ENCODE results near the gene FAM107B. TPM values are rescaled to one million over a fixed set of nuclear protein-coding genes. Genes with fewer than 3 reads are reported as not detected.
"Not testable (repeated sequence)": the region's sequence is repeated elsewhere in the genome, so short reads cannot be mapped to it uniquely, and the experiment has no call there.

The FAM107B gene
- total RNA-seq, 4 donors from 2014 or later, result 7.3 to 15.6 (median 13.3) TPM

DNA sequence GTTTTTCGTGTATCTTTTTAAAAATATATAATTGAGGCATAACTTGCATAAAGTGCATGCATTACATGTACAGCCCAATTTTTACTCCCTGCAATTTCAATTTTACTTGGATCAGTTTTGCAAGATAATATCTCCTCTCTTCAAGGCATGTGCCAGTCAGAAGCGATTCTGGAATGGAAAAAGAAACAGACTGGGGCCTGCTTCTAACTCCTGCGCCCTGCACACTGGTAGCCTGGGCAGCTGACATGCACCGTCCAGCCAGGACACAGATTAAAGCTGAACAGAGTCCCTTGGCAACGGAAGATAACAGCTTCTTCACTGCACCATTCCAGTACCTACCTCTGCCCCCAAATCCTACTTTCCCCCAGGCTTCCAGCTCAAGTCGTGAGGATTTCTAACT, 182.1 kb downstream of the FAM107B start:
- WGBS, 2 donors (ENCODE audit: low coverage in 1 of 2), result 84 to 87% methylated on average over 4 to 5 of the region's 6 CpGs

GRCh38 chr10:14592026-14592425, 182.7 kb downstream of the FAM107B start:
- Histone ChIP-seq H3K27ac (no peak overlapping the region), H3K4me3 (no peak overlapping the region), H3K27me3 (no peaks in the 10 kb centered on the region), H3K4me1 (peaks cover 0 to 13% (median 7%) of the 10 kb centered on the region in 3 donors), H3K9me3 (no peaks in the 10 kb centered on the region), H3K36me3 (no peaks in the 10 kb centered on the region)
- 88 to 93% methylated on average over 2 to 4 of the region's 5 CpGs for WGBS, 2 donors (ENCODE audit: low coverage in 1 of 2)
- TF ChIP-seq CTCF (IDR thresholded peaks at IDR 0.05) (no peak), POLR2A (IDR thresholded peaks at IDR 0.05) (no peak), POLR2AphosphoS5 (IDR thresholded peaks at IDR 0.05) (no peak), EP300 (IDR thresholded peaks at IDR 0.05) (no peak)
- no peak for ATAC-seq

More for the DNA sequence above, 182.1 kb downstream of the FAM107B start:
- Histone ChIP-seq H3K4me1 (peaks cover 0 to 10% (median 7%) of the 10 kb centered on the region in 3 donors), H3K36me3 (no peaks in the 10 kb centered on the region), H3K27ac (no peak overlapping the region), H3K9me3 (no peaks in the 10 kb centered on the region), H3K4me3 (no peak overlapping the region), H3K27me3 (no peaks in the 10 kb centered on the region)
- TF ChIP-seq CTCF (IDR thresholded peaks at IDR 0.05), result no peak
- TF ChIP-seq POLR2A (IDR thresholded peaks at IDR 0.05), result no peak
- TF ChIP-seq POLR2AphosphoS5 (IDR thresholded peaks at IDR 0.05), result no peak
- TF ChIP-seq EP300 (IDR thresholded peaks at IDR 0.05), result no peak
- ATAC-seq, result no peak

DNA sequence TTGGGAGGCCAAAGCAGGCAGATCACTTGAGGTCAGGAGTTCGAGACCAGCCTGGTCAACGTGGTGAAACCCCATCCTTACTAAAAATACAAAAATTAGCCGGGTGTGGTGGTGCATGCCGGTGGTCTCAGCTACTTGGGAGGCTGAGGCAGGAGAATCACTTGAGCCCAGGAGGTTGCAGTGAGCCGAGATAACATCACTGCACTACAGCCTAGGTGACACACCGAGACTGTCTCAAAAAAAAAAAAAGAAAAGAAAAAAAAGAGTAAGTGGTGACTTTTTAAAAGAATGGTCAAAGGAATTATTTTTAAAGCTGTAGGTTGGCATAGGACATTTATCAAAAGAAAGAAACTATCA, 185.8 kb downstream of the FAM107B start:
- ATAC-seq, H3K9me3 ChIP-seq, H3K27me3 ChIP-seq, H3K4me3 ChIP-seq, H3K36me3 ChIP-seq: not testable (repeated sequence)
- WGBS, 2 donors (ENCODE audit: low coverage in 1 of 2), result 78 to 100% methylated on average over 1 to 3 of the region's 6 CpGs
- H3K27ac ChIP-seq, result peak overlapping the region in 1 of 4 donors; percentile 51
- peaks cover 0 to 13% (median 7%) of the 10 kb centered on the region in 3 donors for H3K4me1 ChIP-seq

DNA sequence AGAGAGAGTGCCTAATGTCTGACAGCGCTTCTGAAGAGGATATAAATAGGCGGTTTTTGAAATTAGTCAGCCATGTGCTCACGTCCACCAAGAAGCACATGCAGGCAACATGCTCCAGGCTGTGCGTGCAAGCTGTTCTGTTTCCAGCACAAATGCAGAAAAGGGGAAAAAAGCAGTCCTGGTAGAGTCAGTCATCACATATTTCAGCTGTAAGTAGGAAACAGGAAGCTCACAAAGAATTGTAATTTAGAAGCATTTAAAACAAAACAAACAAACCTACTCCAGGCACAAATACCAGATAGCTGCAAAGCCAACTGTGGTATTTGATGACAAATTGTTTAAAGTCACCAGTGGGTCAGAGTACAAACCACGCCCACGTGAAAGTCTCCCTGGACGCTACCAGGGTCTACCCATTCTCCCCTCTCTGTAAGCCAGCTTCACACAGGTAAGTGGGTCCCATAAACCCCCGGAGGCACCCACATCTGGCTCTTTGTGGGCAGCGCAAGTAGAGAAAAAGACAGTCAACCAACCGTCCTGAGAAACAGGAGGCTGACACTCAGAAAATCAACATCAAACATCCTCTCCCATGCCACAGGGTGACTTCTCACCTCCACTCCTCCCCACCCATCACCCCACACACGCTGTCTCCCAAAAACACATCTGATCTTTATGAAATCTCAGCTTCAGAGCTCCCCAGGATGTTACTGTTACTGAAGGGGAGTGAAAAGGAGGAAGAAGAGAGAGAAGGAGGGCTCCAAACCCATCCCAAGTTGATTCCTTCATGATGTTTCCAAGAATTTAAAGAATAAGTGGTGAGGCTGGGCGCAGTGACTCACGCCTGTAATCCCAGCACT, 186.4 kb downstream of the FAM107B start:
- TF ChIP-seq EP300 (IDR thresholded peaks at IDR 0.05) (no peak), POLR2AphosphoS5 (IDR thresholded peaks at IDR 0.05) (peak; percentile 6)
- H3K4me1 ChIP-seq, result peaks cover 0 to 13% (median 7%) of the 10 kb centered on the region in 3 donors
- 48 to 66% methylated on average over 6 to 7 of the region's 13 CpGs for WGBS, 2 donors (ENCODE audit: low coverage in 1 of 2)
- H3K36me3 ChIP-seq, result no peaks in the 10 kb centered on the region
- peak; percentile 57 for ATAC-seq
- no peaks in the 10 kb centered on the region for H3K9me3 ChIP-seq
- peak overlapping the region in 1 of 4 donors; percentile 51 for H3K27ac ChIP-seq
- no peak overlapping the region for H3K4me3 ChIP-seq
- H3K27me3 ChIP-seq, result no peaks in the 10 kb centered on the region

GRCh38 chr10:14587540-14588083, 187.1 kb downstream of the FAM107B start:
- 61 to 63% methylated on average over 2 to 5 of the region's 6 CpGs for WGBS, 2 donors (ENCODE audit: low coverage in 1 of 2)
- Histone ChIP-seq H3K4me1 (peaks cover 0 to 13% (median 7%) of the 10 kb centered on the region in 3 donors), H3K9me3 (no peaks in the 10 kb centered on the region), H3K27ac (peak overlapping the region in 1 of 4 donors; percentile 51), H3K36me3 (no peaks in the 10 kb centered on the region), H3K27me3 (no peaks in the 10 kb centered on the region), H3K4me3 (no peak overlapping the region)
- TF ChIP-seq EP300 (IDR thresholded peaks at IDR 0.05), result no peak
- no peak for TF ChIP-seq CTCF (IDR thresholded peaks at IDR 0.05)
- TF ChIP-seq POLR2A (IDR thresholded peaks at IDR 0.05), result no peak
- no peak for TF ChIP-seq POLR2AphosphoS5 (IDR thresholded peaks at IDR 0.05)
- ATAC-seq, result no peak

GRCh38 chr10:14586901-14587300, 187.8 kb downstream of the FAM107B start:
- Histone ChIP-seq H3K36me3 (no peaks in the 10 kb centered on the region), H3K9me3 (no peaks in the 10 kb centered on the region), H3K27ac (no peak overlapping the region), H3K27me3 (no peaks in the 10 kb centered on the region), H3K4me1 (peaks cover 0 to 13% (median 7%) of the 10 kb centered on the region in 3 donors), H3K4me3 (no peak overlapping the region)
- ATAC-seq, result no peak
- TF ChIP-seq POLR2AphosphoS5 (IDR thresholded peaks at IDR 0.05), result no peak
- no peak for TF ChIP-seq POLR2A (IDR thresholded peaks at IDR 0.05)
- TF ChIP-seq EP300 (IDR thresholded peaks at IDR 0.05), result no peak
- 90 to 96% methylated on average over 4 to 6 of the region's 6 CpGs for WGBS, 2 donors (ENCODE audit: low coverage in 1 of 2)

Data from gastroesophageal sphincter (tissue), 4 donors.